Stimulated activated CD4-positive, alpha-beta T cell treated with anti-CD3 and anti-CD28 coated beads, Interleukin-1b, Interleukin-23, amount 100 ng/mL, for 4 hours (primary cell): ENCODE data around the gene TOGARAM1.

Experiments
- DNase-seq, 2 donors: peaks; one replicate each; pipeline ENCODE4 v3.0.0-alpha.2; 2020; ENCODE audit warnings: low read depth in 2 of 2

Gene TOGARAM1

DNA sequence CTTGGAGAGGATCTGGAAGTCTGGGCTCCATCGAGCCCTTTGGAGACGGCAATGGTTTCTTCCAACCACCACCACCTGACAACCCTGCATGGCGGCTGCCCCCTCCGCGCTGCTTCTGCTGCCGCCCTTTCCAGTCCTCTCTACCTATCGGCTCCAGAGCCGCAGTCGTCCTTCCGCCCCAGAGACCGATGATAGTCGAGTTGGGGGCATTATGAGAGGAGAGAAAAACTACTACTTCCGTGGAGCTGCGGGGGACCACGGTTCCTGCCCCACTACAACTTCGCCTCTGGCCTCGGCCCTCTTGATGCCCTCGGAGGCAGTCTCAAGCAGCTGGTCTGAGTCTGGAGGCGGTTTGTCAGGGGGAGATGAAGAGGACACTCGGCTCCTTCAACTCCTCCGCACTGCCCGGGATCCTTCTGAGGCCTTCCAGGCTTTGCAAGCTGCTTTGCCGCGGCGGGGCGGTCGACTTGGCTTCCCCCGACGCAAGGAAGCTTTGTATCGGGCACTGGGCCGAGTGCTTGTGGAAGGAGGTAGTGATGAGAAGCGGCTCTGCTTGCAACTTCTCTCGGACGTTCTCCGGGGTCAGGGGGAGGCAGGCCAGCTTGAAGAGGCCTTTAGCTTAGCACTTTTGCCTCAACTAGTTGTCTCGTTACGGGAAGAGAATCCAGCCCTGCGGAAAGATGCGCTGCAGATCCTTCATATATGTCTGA is 499 bp downstream of the TOGARAM1 start:
- DNase-seq = peak; percentile 15 to 21

GRCh38 chr14:44963044-44963528 is 1.1 kb downstream of the TOGARAM1 start:
- DNase-seq = no peak

DNA sequence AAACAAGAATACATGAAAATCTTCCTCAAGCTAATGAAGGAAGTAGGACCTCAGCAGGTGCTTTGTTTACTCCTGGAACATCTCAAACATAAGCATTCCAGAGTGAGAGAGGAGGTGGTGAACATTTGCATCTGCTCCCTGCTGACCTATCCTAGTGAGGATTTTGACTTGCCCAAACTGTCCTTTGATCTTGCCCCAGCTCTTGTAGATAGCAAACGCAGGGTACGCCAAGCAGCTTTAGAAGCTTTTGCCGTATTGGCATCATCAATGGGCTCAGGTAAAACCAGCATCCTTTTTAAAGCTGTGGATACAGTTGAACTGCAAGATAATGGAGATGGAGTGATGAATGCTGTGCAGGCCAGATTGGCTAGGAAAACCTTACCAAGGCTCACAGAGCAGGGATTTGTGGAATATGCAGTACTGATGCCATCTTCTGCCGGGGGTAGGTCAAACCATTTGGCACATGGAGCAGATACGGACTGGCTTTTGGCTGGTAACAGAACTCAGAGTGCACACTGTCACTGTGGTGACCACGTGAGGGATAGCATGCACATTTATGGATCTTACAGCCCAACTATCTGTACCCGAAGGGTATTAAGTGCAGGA is 1.9 kb downstream of the TOGARAM1 start:
- DNase-seq = no peak

- DNase-seq = no peak
These were observed 4.8 kb downstream of the TOGARAM1 start for GRCh38 chr14:44966601-44967336.

DNA sequence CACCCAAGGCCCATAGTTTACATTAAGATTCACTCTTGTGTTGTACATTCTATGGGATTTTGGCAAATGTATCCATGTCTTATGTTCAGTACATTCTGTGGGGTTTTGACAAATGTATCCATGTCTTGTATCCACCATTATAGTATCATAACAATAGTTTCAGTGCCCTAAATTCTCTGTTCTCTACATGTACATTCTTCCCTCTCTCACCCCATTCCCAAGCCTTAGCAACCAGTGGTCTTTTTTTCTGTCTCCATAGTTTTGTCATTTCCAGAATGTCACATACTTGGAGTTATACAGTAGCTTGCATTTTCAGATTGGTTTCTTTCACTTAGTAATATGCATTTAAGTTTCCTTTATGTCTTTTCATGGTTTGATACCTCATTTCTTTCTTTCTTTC is 6.7 kb downstream of the TOGARAM1 start:
- no peak for DNase-seq

- no peak for DNase-seq
These were observed 8.9 kb downstream of the TOGARAM1 start for GRCh38 chr14:44970907-44971306.

- no peak for DNase-seq
These were observed 9.5 kb downstream of the TOGARAM1 start for GRCh38 chr14:44971459-44971858.

DNA sequence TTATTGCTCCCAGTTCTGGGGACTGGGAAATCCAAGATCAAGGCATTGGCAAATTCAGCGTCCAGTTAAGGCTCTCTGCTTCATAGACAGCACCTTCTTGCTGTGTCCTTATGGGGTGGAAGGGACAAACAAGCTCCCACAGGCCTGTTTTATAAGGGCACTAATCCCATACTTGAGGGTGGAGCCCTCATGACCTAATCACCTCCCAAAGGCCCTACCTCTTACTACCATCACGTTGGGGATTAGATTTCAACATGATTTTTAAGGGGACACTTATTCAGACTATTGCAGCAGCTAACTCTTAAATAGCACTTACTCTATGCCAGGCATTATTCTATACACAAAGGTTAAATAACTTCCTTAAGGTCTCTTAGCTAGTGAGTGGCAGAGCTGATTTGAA is 17.3 kb downstream of the TOGARAM1 start:
- DNase-seq = no peak

DNA sequence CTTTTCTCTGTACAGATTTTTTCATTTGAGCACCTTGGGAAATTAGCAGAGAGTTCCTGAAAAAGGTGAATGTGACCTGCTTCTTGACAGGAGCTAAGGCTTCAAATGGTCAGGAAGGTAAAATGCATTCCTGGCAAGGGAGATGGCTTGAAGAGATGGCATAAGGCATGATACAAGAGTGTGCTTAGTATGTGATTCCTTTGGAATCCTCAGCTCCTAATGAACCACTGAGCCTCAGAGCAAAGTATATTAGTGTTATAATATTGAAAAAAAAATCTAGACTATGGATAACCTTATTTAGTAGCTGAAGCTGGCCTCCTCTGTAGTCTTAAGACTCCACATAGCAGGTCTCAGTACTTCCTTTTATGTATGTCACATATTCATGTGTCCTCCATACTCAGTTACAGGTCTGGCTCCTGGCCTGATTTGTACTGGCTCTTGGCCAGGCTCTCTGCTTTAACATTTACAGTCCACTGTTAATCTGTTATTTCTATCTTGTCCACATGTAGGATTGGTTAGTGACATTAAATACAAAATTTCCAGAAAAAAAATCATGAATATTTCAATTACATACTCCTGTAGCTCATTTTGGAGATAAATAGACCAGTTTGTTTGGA is 17.9 kb downstream of the TOGARAM1 start:
- no peak for DNase-seq

GRCh38 chr14:44981198-44981597 is 19.2 kb downstream of the TOGARAM1 start:
- DNase-seq = no peak

- DNase-seq = no peak
These were observed 20.6 kb downstream of the TOGARAM1 start for GRCh38 chr14:44982594-44982993.

DNA sequence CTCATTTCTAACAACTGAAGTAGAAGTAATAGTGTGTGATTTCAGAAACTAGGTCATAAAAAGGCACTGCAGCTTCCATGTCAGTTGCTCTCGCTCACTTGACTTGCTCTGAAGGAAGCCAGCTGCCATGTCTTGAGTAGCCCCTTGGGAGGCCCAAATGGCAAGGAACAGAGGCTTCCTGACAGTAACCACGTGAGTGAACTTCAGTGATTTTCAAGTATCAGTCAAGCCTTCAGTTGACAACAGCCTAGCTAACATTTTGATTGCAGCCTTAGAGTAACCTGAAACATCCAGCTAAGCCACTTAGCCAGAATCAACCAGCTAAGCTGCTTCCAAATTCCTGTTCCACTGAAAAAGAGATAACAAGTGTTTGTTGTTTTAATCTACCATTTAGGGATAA is 26.7 kb downstream of the TOGARAM1 start:
- no peak for DNase-seq

GRCh38 chr14:44989497-44990440 is 27.8 kb downstream of the TOGARAM1 start:
- DNase-seq = no peak

DNA sequence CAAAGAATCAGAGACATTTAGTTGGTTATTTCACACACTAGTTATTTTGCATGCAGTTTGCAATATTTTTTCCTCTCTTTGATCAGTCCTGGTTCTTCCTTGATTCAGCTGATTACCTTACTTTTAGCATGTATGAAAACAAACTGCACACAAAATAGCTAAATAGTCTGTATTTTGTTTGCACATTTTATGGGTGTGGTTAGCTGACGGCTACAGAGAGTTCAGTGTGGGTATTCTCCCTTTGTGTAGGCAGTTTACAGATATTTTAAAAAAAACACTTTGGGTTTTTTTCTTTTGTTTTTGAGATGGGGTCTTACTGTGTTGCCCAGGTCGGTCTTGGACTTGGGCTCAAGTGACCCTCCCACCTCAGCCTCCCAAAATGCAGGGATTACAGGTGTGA is 28.5 kb downstream of the TOGARAM1 start:
- no peak for DNase-seq

DNA sequence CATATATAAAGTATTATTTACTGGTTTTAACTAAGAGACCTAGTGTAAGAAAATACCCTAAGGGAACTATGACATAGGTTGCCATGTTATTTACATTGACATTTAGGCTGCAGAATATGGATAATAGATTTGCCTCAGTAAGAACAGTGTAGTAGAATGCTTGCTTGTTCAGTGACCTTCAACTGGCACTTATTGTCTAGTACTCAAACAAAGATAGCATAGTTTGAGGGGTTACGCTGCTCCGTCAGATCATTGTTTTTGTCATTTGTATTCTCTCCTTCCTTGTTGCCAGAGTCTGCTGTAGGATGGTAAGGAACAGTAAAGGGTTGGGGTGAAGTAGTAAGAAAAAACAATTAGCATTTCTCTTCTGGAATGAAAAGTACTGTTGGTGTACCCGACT is 33.2 kb downstream of the TOGARAM1 start:
- DNase-seq = no peak

GRCh38 chr14:44995770-44996294 is 33.8 kb downstream of the TOGARAM1 start:
- no peak for DNase-seq

DNA sequence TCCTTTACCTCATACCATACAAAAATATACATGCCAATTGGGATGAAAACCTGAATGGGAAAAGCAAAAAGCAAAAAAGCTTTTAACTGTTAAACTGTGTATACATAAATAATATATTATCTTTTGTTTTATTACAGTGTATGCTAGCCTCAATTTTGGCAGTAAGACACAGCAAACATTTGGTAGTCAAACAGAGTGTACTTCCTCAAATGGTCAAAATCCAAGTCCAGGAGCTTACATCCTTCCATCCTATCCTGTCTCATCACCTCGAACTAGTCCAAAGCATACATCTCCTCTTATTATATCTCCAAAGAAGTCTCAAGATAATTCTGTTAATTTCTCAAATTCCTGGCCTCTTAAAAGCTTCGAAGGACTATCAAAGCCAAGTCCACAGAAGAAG is 41.9 kb downstream of the TOGARAM1 start:
- DNase-seq = no peak

DNA sequence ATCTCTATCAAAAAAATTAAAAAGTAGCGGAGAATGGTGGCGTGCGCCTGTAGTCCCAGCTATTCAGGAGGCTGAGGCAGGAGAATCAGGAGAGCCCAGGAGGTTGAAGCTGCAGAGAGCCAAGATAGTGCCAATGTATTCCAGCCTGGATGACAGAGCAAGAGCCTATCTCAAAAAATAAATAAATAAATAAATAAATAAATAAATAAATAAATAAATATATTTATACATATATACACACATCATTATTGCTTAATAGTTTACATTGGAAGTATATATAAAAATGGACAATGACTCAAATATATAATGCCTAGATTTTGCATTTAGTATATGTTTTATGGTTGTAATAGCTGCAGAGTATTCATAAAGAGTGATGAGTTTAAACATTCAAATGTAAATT is 53.1 kb downstream of the TOGARAM1 start:
- DNase-seq = no peak

GRCh38 chr14:45028107-45028626 is 66.2 kb downstream of the TOGARAM1 start:
- no peak for DNase-seq

- DNase-seq = no peak
These were observed 72.7 kb downstream of the TOGARAM1 start for GRCh38 chr14:45034730-45035129.

DNA sequence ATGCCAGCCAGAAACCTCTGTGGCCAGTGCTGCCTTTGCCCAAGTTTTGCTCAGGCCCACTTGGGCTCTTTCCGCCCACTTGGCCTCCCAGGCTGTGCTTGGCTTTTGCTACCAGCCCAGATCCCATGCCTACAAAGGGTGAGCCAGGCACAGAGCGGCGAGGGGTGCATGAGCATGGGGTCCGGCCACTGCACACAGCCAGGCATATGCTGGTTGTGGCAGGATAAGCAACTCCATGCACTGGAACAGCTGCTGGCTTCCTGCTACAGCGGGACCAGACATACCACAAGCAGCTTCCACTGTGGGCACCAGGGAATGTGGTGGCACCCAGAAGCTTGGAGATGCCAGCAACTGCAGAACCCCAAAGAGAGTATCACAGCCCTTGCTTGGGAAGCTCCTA is 76.3 kb downstream of the TOGARAM1 start:
- DNase-seq = no peak
